NCI-H2029 treated with DMSO at 0.1 percent for 48 hours (cell line): ENCODE measurements around the gene BATF.

Experiments used
- DNase-seq: peaks from one replicate; lab custom pipeline; 2025; lab: John Stamatoyannopoulos, UW

BATF gene

DNA sequence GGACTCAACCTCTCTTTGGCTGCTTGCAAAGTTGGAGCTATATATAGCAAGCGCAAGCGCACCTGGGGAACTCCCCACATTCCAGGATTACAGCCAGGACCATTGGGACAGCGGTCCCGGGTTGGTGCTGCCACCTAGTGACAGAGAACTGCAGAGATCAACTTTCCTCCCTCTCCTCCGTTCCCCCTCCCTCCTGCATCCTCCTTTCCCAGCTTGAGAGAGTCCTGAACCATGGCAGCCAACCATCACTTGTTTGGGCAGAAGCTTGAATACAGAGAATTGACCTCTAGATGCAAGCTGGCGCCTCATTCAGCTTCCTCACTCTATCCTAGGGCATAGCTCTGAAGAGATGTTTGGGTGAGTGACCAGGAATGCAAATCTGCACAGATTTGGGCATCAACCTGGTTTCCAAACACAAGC lies 38.8 kb downstream of the BATF start:
- peak; percentile 43 for DNase-seq

DNA sequence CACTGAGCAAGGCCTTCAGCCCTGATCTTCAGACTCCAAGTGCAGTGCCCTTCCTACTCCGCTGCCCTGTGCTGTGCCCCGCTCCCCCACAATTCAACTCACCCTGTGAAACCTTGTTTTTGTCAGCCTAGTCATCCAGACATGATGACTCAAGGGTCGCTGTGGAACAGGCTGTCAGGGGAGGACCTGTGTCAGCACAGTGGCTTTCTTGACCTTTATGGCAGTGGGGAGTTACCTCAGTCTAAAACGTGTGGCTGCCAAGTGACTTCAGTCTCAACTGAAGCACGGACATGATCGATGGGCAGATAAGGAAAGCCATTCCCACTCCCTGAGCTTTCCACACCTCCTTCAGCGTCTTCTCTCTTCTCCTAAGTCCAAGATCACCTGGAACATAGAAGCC lies 39.8 kb downstream of the BATF start:
- DNase-seq = no peak

DNA sequence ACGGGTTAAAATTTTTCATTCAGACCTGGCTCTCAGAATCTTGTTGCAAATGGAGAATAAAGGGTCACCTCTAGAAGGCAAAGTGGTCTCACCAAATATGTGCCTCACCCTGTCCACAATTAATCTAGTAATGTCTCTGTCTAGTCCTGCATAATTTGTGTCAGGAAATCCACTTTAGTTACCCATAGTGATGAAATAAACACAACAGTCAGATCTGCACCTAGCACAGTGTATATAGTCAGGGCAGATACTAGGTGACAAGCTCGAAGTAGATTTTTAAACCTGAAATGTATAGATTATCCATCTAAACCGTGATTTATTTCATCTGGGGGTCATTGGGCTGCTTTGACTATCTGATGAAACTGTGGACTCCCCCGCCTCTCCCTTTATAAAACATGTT lies 40.2 kb downstream of the BATF start:
- DNase-seq = no peak

DNA sequence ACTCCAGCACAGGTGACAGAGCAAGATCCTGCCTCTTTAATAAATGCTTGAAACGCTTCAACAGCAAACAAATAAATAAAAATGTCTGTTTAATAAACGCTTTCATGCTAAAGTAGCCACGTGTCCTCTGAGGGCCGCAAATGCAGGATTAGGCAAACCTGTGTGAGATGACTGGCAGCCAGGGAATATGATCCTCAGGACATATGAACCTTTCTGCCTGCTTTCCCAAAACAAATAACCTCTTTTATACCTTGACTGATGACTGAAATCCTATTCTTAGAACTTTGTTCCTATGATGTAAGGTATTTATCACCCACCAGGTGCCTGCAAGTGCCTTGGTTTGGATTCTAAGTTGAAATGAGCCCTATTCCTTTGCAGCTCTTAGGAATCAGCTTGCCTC lies 41.7 kb downstream of the BATF start:
- peak; percentile 20 for DNase-seq

DNA sequence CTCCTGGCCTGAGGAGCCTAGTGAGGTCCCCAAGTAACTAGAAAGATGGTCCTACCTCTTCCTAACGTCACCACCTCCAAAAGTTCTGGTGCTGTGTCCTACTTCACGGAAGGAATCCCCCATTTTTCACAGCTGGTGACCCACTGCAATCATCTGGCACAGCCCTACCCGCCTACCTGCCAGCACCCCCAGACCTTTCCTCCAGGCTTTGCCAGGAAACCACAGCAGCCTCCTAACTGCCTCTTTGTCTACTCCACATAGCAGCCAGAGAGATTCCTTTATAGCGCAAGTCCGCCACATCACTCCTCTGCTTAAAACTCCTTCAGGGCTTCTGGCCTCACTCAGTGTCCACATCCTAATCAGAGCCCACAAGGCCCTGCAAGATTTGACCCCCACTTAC lies 42.8 kb downstream of the BATF start:
- no peak for DNase-seq

DNA sequence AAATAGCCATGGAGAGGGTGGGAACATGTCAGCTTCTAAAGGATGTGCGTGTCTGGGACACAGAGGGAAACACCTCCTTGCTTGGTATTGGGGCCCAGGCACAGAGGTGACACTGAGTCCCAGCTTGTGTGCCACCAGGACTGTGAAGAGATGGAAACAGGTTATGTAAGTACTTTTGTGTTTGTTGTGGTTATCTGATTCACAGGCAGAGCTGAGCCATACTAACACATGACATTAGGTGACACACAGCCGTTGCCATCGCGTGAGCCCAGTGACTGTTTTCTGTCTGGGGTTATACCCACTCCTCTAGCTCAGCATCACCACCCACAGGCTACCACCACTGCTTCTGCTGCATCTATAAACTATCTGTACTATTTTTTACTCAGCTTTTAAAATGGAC lies 44.1 kb downstream of the BATF start:
- no peak for DNase-seq

DNA sequence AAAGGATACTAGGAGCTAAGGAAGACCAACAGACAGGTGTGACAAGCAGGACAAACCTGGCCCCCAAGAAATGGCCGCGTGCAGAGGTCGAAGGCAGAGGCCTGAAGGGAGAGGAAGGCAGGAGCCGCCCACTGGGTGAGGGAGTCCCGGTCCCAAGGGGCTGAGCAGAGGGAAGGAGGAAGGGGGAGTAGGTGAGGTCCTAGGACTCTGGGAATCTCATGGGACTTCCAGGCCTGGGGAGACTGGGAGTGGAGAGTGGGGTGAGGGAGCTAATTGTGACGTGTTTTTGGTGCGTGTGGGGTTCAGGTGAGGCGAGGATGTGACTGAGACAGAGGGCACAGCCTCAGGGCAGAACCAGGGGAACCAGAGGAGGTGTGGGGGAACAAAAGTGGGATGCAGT lies 44.5 kb downstream of the BATF start:
- DNase-seq = no peak

DNA sequence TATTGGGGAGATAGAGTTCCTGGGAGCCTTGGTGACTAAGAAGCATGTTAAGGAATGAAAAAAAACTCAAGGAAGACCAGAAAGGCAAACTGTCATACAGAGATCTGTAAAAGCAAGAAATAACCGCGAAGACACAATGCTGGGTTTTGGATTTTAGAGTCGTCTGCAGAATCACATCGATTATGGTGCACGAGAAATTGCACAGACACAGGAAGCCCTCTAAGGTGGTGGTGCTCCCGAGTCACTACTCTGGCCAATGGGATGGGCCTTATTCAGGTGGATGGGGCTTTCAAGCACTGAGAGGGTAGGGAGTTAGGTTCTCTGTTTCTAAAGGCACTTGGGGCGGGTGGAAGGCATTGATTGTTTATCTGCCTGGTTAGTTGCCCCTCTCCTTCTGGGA lies 45.9 kb downstream of the BATF start:
- no peak for DNase-seq

DNA sequence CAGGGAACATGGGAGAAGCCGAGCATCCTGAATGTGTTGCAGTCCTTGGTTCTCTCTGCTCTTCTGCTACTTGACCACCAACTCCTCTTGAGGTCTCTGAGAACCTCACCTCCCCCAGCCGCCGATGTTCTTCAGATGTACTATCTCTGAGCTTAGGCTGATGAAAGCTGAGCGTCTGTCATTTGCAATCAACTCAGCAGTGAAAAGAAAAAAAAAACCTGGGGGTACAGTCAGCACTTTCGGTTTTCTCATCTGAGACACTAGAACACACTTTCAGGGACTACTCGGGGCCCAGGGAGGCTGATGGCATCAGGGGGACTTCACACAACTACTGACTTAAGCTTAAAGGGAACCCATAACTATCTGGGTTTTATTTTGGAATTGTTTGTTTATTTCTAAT lies 46.5 kb downstream of the BATF start:
- DNase-seq = no peak

DNA sequence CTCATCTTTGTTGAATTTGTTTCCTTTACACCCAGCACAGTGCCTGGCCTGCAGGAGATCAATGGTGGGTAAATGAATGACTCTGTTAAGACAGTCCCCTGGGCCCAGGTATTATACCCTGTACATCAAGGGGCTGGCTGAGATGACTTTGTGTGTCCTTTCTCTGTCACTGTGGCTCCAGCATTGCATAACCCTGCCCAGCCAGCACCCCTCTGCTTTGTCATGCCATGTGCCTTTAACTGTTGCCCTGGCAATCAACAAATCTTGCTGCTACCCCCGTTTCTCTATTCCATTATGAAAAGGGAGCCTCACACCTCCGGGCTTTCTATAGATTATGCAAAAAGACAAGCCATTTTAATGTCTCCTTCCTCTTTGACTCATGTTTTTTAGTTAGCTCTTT lies 48.5 kb downstream of the BATF start:
- no peak for DNase-seq

DNA sequence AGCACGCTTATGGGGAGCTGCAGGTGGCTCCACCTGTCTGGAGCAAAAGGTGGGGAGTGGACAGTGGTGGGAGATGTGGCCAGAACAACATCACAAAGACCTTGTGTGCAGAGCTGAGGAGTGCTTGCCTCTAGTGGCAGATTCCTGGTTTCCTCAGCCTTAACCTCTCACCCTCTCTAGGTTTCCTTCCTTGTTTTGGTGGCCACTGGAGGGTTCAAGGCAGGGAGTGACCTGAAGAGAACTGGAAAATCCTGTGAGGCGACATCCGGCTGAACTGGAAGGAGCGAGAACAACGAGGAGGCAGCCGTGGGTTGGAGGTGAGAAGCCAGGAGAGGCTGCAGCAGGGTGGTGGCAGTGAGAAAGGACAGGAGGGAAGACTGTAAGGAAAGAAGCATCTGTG lies 49.8 kb downstream of the BATF start:
- no peak for DNase-seq

DNA sequence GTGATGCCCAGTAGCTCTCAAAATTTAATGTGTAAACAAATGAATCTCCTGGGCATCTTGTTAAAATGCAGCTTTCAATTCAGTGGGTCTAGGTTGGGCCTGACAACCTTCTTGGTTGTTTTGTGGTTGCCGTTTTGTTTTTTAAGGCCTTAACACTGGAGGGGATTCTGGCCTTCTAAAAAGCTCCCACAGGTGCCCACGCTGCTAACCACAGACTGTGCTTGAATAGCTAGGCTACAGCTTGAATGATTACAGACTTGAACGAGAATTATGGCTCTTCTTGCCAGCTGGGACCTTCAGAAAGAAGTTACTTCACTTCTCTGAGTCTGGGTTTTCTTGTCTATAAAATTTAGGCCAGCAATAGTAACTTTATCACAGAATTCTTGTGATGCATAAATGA lies 54.8 kb downstream of the BATF start:
- DNase-seq = no peak

DNA sequence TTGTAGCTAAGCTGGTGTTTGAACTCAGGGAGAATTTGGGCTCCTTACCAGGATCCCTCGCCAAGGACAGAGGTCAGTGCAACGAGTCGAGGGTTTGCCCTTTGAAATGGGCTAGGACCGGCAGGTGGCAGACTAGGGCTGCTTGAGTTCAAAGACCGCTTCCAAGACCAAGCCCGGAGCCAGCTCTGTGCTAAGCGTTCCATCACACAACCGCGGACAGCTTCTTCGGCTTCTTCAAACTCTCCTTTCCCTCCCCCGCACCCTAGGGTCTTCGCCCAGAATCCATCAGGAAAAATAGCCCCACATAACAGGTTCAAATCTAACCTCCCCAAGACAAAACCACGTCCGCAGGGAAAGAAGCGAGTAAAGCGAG lies 55.4 kb downstream of the BATF start:
- no peak for DNase-seq

DNA sequence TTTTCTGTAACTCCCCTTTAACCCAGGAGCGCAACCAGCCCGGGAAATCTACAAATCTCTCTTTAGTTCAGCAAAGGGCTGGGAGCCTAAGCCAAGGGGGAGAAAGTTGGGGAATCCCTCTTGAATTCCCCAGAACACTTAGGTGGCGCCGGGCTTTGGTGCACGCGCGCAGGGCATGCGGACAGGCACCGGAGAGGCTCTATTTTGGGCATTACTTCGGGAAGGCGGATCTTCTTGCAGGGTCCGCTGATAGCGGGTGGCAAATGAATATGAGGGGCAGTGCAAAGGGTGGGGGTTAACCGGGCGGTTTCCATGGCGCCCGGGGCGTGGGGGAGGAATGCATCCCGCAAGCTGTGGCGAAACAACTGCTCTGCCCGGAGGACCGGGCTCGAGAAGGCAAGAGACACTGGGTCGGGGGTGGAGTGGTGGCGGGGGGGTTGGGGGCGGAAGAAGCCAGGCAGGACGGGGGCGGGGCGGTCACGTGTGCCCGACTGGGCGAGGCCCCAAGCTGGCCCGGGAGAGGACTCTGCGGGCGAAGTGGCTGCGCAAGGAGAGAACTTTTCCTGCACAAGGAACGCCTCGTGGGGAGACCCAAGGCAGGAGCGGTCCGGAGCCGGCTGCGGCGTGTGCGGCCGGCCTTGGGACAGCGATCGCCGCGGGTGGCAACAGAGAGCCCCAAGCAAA lies 56.0 kb downstream of the BATF start, which contains the start of gene FLVCR2:
TSS of gene FLVCR2 (plus strand) at position 519 of the 684 bp plus-strand sequence. CDS start 353 bp downstream, outside the sequence.
- no peak for DNase-seq

DNA sequence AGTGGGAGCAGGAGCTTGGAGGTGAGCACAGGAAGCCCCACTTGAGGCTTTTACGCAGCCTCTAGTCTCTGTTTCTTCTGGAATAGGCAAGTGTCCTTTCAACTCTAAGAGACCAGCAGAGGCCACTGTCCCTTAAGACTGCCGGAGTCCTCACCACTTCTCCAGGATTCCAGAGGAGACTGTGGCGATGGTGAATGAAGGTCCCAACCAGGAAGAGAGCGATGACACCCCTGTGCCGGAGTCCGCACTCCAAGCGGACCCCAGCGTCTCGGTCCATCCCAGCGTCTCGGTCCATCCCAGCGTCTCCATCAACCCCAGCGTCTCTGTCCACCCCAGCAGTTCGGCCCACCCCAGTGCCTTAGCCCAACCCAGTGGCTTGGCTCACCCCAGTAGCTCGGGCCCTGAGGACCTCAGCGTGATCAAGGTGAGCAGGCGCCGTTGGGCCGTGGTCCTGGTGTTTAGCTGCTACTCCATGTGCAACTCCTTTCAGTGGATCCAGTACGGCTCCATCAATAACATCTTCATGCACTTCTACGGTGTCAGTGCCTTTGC lies 56.6 kb downstream of the BATF start:
- DNase-seq = no peak

DNA sequence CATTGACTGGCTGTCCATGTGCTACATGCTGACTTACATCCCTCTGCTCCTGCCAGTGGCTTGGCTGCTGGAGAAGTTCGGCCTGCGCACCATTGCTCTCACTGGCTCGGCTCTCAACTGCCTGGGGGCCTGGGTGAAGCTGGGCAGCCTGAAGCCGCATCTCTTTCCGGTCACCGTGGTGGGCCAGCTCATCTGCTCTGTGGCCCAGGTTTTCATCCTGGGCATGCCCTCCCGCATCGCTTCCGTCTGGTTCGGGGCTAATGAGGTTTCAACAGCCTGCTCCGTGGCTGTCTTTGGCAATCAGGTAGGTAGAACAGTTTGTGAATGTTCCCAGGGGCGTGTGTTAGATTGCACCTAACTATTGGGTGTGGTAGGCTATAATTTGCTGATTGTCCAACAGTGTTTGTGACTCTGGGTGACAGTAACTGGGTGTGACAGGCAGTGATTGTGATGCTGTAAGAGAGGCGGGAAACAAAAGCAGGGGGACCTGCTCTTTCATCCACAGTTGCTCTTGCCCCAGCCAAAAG lies 57.1 kb downstream of the BATF start:
- no peak for DNase-seq

DNA sequence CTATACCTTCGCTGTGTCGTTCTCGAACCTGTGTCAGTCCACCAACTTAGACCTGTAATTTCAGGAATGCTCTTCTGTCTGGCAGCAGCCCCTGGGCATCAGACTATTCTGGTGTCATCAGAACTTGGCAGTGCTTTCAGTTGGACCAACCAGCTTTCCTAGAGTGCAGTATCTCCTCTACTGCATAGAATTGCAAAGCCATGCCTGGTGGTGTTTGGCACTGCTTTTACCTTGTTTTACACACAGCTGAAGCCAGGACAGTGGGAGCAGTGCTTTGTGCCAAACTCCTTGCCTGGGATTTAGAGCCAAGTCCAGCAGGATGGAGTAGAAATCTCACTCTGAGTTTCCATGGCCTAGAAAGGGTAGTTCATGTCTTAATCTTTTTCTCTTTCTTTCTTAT lies 57.6 kb downstream of the BATF start:
- no peak for DNase-seq

DNA sequence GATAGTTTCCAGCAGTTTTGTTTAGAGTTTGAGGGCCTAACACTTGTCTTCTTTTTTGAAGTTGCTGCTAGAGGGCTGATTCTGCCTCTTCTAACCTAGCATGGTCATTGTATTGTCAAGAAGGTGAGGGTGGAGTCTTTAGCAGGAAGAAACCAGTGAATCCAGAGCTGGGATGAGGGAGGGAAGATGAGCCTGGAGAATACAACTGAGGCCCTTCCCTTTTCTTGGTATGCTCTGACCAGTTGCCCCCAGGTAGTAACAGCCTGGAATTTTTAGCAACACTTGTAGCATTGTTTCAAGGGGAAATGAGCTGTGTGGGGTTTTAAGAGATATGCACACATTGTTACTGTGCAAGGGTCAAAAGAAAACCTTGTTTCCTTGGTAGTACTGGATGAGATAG lies 65.1 kb downstream of the BATF start:
- no peak for DNase-seq

DNA sequence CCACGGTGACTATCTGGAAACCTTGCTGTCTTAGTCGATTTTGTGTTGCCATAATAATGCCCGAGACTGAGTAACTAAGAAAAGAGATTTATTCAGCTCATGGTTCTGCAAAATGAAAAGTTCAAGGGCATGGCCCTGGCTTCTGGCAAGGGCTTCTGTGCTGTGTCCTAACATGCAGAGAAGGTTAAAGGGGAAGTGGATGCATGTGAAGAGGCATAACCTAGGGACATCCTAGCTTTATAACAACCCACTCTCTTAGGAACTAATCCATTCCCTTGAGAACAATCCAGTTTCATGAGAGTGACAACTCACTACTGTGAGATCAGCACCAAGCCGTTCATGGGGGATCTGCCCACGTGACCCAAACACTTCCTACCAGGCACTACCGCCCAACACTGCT lies 67.7 kb downstream of the BATF start:
- DNase-seq = no peak

DNA sequence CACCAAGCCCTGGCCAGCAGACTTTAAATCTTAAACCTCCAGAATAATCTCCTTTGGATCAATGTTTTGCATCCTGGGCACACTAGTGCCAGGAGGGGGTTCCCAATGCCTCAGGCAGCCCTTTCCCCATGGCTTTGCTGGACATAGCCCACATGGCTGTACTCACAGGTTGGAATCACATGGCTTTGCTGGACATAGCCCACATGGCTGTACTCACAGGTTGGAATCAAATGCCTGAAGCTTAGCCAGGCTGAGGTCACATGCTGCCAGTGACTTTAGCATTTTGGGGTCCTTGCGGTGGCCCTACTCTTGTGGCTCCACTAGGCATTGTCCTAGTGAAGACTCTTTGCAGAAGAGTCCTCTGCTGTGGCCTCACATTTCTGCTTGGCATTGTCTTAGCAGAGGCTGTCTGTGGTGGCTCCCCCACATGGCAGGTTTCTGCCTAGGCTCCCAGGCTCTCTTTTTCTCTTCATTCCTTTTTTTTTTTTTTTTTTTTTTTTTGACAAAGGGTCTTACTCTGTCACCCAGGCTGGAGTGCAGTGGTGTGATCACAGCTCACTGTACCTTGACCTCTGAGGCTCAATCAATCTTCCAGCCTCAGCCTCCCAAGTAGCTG lies 69.2 kb downstream of the BATF start:
- DNase-seq = no peak

DNA sequence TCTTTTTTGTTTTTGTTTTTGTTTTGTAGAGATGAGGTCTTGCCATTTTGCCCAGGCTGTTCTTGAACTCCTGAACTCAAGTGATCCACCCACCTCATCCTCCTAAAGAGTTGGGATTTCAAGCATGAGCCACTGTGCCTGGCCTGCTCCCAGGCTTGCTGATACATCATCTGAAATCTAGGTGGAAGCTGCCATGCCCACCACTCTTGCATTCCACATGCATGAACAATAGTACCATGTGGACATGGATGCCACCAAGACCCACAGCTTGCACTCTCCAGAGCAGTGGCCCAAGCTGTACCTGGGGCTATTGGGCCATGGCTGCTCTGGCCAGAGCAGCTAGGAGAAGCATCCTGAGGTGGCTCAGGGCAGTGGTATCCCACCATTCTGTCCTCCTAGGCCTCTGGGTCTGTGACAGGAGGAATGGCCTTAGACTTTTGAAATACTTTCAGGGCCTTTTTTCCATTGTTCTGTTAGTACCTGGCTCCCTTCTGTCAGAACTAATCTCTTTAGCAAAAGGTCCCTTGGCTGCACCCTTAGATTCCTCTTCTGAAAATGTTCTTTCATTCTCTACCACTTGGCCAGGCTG lies 69.8 kb downstream of the BATF start:
- DNase-seq = no peak

DNA sequence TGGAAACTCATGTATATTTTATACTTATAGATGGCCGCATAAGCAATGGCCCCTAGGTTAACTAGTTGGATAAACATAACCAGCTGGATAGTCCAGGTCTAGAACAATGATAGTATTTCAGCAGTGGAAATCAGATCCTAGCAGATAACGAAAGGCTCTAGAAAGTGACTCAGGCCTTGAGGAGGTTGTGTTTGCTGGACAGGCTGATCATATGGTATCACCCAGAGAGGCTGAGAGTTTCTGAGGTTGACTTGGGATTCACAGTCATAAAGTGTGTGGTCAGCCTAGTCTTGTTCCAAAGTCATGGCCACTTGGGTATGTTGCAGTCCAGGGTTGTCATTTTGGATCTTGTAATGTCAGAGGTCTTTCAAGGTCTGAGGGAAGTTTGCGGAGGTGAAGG lies 73.0 kb downstream of the BATF start:
- DNase-seq = no peak
